SH-SY5Y (cell line): ENCODE results near the gene LYSET.

Experiments used
- GATA2 ChIP-seq: IDR thresholded peaks from 2 replicates; pipeline ENCODE4 v1.6.1; 2011; ENCODE audit warnings: mild to moderate bottlenecking, low read depth, low read length
- GATA3 ChIP-seq: IDR thresholded peaks from 2 replicates; pipeline ENCODE4 v1.6.1; 2011; ENCODE audit warnings: low read depth, mild to moderate bottlenecking, low read length, moderate library complexity

DNA sequence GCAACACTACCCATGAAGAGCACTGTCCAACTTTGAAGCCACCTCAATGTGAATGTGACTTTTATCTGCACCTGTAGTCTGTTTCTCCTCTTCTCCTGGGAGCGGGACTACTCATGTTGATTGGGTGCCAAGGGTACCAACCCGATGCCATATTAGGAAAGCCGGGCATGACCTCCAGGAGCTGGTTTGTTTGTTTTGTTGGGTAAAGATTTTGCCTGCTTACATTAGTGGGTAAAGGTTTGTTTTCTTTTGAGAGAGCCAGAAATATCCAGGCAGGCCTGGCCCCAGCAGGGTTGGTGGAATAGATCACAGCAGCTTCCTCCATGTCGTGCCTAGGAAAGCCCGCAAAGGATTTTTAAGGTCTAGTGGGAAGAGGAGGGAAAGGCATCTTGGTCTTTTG, 49.7 kb upstream of the LYSET start:
- TF ChIP-seq GATA2, result no peak
- no peak for TF ChIP-seq GATA3
